ENCODE measurements around the gene ZDHHC8. TPM values are rescaled to one million over a fixed set of nuclear protein-coding genes. Genes with fewer than 3 reads are reported as not detected.

ZDHHC8 gene
- total and polyA plus RNA-seq, 10 of the 15 experiments (the other 5 are each of a cell fraction or from before 2014, with no cell fraction given) = 0.03 to 46.3 (median 5.3) TPM

- Histone ChIP-seq H2AFZ (ENCODE audit: control insufficient read depth, low read depth, low read length) (no peak overlapping the region), H3K36me3 (ENCODE audit: control insufficient read depth in 2 of 2, insufficient read depth in 2 of 2, low read length in 1 of 2) (no peaks in the 10 kb centered on the region; a peak in 1 of 4 replicates), H4K20me1 (ENCODE audit: control insufficient read depth, insufficient read depth) (no peaks in the 10 kb centered on the region), H3K27ac (ENCODE audit: control insufficient read depth, insufficient read depth) (no peak overlapping the region), H3K4me1 (ENCODE audit: control insufficient read depth, insufficient read depth, low read length) (no peaks in the 10 kb centered on the region; the same call in 1 of the 2 replicates), H3K4me2 (ENCODE audit: control insufficient read depth, insufficient read depth) (no peak overlapping the region), H3K27me3 (replicated peaks in 1 of 2; ENCODE audit: control insufficient read depth in 2 of 2, insufficient read depth in 2 of 2, low read length in 1 of 2) (no peaks in the 10 kb centered on the region), H3K9ac (ENCODE audit: control insufficient read depth, insufficient read depth, low read length) (no peak overlapping the region), H3K4me3 (no peak overlapping the region), H3K9me3 (replicated peaks; ENCODE audit: control insufficient read depth, insufficient read depth, low read length) (no peaks in the 10 kb centered on the region), H3K79me2 (ENCODE audit: control insufficient read depth, insufficient read depth, low read length) (no peaks in the 10 kb centered on the region)
- TF ChIP-seq SUZ12 (IDR thresholded peaks at IDR 0.05; ENCODE audit: unreplicated experiment) (no peak), RB1 (IDR thresholded peaks at IDR 0.05; ENCODE audit: borderline replicate concordance) (no peak), POLR2AphosphoS2 (IDR thresholded peaks at IDR 0.05; ENCODE audit: low read depth, low read length) (no peak)
- in situ Hi-C loops (cut with MboI) (no loop called here), intact Hi-C loops (cut with micrococcal nuclease; ENCODE audit: unreplicated experiment) (no loop called here)
- ChIA-PET SMC1A (ENCODE audit: uncharacterized antibody, unreplicated experiment) (no interaction called here), RAD21 (ENCODE audit: unreplicated experiment) (no interaction called here), CTCF (no interaction called here), POLR2A (no interaction called here)
- ATAC-seq (no peak), FAIRE-seq (no peak), DNase-seq (ENCODE audit: low read depth, low spot score) (no peak)
- no TSS peak for BruUV-seq (replicated peaks)
- 95% methylated on average over 36 of the region's 36 CpGs for WGBS (ENCODE audit: insufficient coverage, insufficient replicate concordance, low lambda C conversion rate, missing lambda C conversion rate)
These were observed 7.9 kb downstream of the ZDHHC8 start for GRCh38 chr22:20139391-20140106.

- CTCF ChIA-PET = no interaction called here
These were observed 8.5 kb downstream of the ZDHHC8 start for GRCh38 chr22:20140107-20140445.

More at GRCh38 chr22:20140107-20140445, 8.5 kb downstream of the ZDHHC8 start:
- no peak overlapping the region for H2AFZ ChIP-seq (ENCODE audit: control insufficient read depth, low read depth, low read length)
- H3K4me1 ChIP-seq (ENCODE audit: control insufficient read depth, insufficient read depth, low read length) = no peaks in the 10 kb centered on the region; the same call in 1 of the 2 replicates
- ChIA-PET POLR2A (no interaction called here), RAD21 (ENCODE audit: unreplicated experiment) (no interaction called here), SMC1A (ENCODE audit: uncharacterized antibody, unreplicated experiment) (no interaction called here)
- in situ Hi-C loops (cut with MboI) (no loop called here), intact Hi-C loops (cut with micrococcal nuclease; ENCODE audit: unreplicated experiment) (no loop called here)
- no TSS peak for BruUV-seq (replicated peaks)
- no peak for FAIRE-seq
- H3K4me3 ChIP-seq = no peak overlapping the region
- no peaks in the 10 kb centered on the region; a peak in 1 of 4 replicates for H3K36me3 ChIP-seq (ENCODE audit: control insufficient read depth in 2 of 2, insufficient read depth in 2 of 2, low read length in 1 of 2)
- DNase-seq (ENCODE audit: low read depth, low spot score) = no peak
- no peaks in the 10 kb centered on the region for H3K27me3 ChIP-seq (replicated peaks in 1 of 2; ENCODE audit: control insufficient read depth in 2 of 2, insufficient read depth in 2 of 2, low read length in 1 of 2)
- no peaks in the 10 kb centered on the region for H3K79me2 ChIP-seq (ENCODE audit: control insufficient read depth, insufficient read depth, low read length)
- TF ChIP-seq NFYA (IDR thresholded peaks at IDR 0.05; ENCODE audit: borderline replicate concordance, low read depth, low read length) (no peak), KLF5 (IDR thresholded peaks at IDR 0.05; ENCODE audit: partially characterized antibody) (no peak), CBFB (IDR thresholded peaks at IDR 0.05; ENCODE audit: low read depth) (no peak), NFIC (IDR thresholded peaks at IDR 0.05; ENCODE audit: low read depth, low read length) (no peak), MAX (IDR thresholded peaks at IDR 0.05; ENCODE audit: low read depth, low read length) (no peak)
- TF ChIP-seq, protein P1, sequence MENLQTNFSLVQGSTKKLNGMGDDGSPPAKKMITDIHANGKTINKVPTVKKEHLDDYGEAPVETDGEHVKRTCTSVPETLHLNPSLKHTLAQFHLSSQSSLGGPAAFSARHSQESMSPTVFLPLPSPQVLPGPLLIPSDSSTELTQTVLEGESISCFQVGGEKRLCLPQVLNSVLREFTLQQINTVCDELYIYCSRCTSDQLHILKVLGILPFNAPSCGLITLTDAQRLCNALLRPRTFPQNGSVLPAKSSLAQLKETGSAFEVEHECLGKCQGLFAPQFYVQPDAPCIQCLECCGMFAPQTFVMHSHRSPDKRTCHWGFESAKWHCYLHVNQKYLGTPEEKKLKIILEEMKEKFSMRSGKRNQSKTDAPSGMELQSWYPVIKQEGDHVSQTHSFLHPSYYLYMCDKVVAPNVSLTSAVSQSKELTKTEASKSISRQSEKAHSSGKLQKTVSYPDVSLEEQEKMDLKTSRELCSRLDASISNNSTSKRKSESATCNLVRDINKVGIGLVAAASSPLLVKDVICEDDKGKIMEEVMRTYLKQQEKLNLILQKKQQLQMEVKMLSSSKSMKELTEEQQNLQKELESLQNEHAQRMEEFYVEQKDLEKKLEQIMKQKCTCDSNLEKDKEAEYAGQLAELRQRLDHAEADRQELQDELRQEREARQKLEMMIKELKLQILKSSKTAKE (IDR thresholded peaks at IDR 0.05; ENCODE audit: low read depth, poor library complexity, severe bottlenecking) = no peak
- H3K27ac ChIP-seq (ENCODE audit: control insufficient read depth, insufficient read depth) = no peak overlapping the region
- H3K9ac ChIP-seq (ENCODE audit: control insufficient read depth, insufficient read depth, low read length) = no peak overlapping the region
- no peaks in the 10 kb centered on the region for H4K20me1 ChIP-seq (ENCODE audit: control insufficient read depth, insufficient read depth)
- no peaks in the 10 kb centered on the region for H3K9me3 ChIP-seq (replicated peaks; ENCODE audit: control insufficient read depth, insufficient read depth, low read length)
- H3K4me2 ChIP-seq (ENCODE audit: control insufficient read depth, insufficient read depth) = no peak overlapping the region
- 80% methylated on average over 11 of the region's 11 CpGs for WGBS (ENCODE audit: insufficient coverage, insufficient replicate concordance, low lambda C conversion rate, missing lambda C conversion rate)
- no peak for ATAC-seq

Data from GM12878 (cell line).